ENCODE measurements around the gene CMTM3.

GRCh38 chr16:66574531-66574930 lies 30.0 kb upstream of the CMTM3 start:
- TF ChIP-seq, protein P1, sequence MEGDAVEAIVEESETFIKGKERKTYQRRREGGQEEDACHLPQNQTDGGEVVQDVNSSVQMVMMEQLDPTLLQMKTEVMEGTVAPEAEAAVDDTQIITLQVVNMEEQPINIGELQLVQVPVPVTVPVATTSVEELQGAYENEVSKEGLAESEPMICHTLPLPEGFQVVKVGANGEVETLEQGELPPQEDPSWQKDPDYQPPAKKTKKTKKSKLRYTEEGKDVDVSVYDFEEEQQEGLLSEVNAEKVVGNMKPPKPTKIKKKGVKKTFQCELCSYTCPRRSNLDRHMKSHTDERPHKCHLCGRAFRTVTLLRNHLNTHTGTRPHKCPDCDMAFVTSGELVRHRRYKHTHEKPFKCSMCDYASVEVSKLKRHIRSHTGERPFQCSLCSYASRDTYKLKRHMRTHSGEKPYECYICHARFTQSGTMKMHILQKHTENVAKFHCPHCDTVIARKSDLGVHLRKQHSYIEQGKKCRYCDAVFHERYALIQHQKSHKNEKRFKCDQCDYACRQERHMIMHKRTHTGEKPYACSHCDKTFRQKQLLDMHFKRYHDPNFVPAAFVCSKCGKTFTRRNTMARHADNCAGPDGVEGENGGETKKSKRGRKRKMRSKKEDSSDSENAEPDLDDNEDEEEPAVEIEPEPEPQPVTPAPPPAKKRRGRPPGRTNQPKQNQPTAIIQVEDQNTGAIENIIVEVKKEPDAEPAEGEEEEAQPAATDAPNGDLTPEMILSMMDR (conservative IDR thresholded peaks at IDR 0.05; ENCODE audit: low read depth, low read length) = no peak
- TF ChIP-seq RAD21 (IDR thresholded peaks at IDR 0.05; ENCODE audit: low read length) (no peak), SMC3 (IDR thresholded peaks at IDR 0.05; ENCODE audit: low read depth, low read length) (no peak), POLR2A (IDR thresholded peaks at IDR 0.05; ENCODE audit: low read depth, low read length) (no peak), CEBPB (IDR thresholded peaks at IDR 0.05; ENCODE audit: low read depth, low read length) (no peak), NFE2L2 (IDR thresholded peaks at IDR 0.05; ENCODE audit: low read depth, low read length) (no peak), CHD1 (IDR thresholded peaks at IDR 0.05; ENCODE audit: low read depth, low read length) (no peak)
- TF ChIP-seq, protein P2, sequence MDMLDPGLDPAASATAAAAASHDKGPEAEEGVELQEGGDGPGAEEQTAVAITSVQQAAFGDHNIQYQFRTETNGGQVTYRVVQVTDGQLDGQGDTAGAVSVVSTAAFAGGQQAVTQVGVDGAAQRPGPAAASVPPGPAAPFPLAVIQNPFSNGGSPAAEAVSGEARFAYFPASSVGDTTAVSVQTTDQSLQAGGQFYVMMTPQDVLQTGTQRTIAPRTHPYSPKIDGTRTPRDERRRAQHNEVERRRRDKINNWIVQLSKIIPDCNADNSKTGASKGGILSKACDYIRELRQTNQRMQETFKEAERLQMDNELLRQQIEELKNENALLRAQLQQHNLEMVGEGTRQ (IDR thresholded peaks at IDR 0.05; ENCODE audit: low read depth, low read length) = no peak
